HepG2 (cell line): ENCODE data around the gene FAM78A. TPM values are rescaled to one million over a fixed set of nuclear protein-coding genes. Genes with fewer than 3 reads are reported as not detected.

ENCODE experiments used
- ATAC-seq: fragments of 200-7000 bp; cut with Tn5 transposase; 3 replicates; pipeline ENCODE4 v1.9.1; 2020; ENCODE audit warnings: mild to moderate bottlenecking, moderate library complexity
- BruUV-seq: library from RNA; stranded (reverse); fragments of 400-500 nt; replicated peaks from 2 replicates; lab custom pipeline; 2021; lab: Mats Ljungman, UMichigan
- CTCF ChIA-PET: fragments of 300-600 bp; formaldehyde crosslinking; extraction: SDS; loops from one replicate; lab custom pipeline; 2021; ENCODE audit warnings: low total read pairs, inconsistent platforms, low intra/inter-chr PET ratio; lab: Yijun Ruan, JAX
- POLR2A ChIA-PET: fragments of 350-600 bp; sonication (Branson Sonifier 250); formaldehyde crosslinking; loops from one replicate; lab custom pipeline; 2020; ENCODE audit warnings: antibody characterized with exemption, inconsistent platforms; lab: Yijun Ruan, JAX
- DNase-seq: peaks from one replicate; pipeline ENCODE4 v3.0.0-alpha.2; 2015; ENCODE audit warnings: low spot score
- FAIRE-seq: peaks from 3 replicates; lab custom pipeline; 2011; peaks lifted over from hg19 to GRCh38; lab: Jason Lieb, UNC
- H2AFZ ChIP-seq: one replicate; pipeline ENCODE4 v1.6.1; 2011; ENCODE audit warnings: low read length, inconsistent platforms
- H3K27ac ChIP-seq: fragments of 300-600 bp; 3 replicates; pipeline ENCODE4 v1.8.0; 2011; ENCODE audit warnings: mixed run types, mild to moderate bottlenecking, mixed read lengths, low read length, inconsistent platforms; ENCODE audit not compliant: insufficient read depth; ENCODE audit errors: extremely low read length
- H3K27me3 ChIP-seq, 2 experiments: fragments of 200-600 bp in 1 of 2; 2 replicates in 1 of 2; 3 replicates in 1 of 2; pipeline versions ENCODE4 v1.6.0 to v1.8.0; 2011; ENCODE audit warnings: low read length in 2 of 2, mild to moderate bottlenecking in 2 of 2, moderate library complexity in 2 of 2, inconsistent platforms in 1 of 2; ENCODE audit not compliant: insufficient read depth in 2 of 2, control insufficient read depth in 1 of 2
- H3K36me3 ChIP-seq, 2 experiments: fragments of 200-600 bp in 1 of 2; replicated peaks in 1 of 2; 2 replicates in 1 of 2; 3 replicates in 1 of 2; pipeline versions ENCODE4 v1.5.1 to v1.8.0; 2011; ENCODE audit warnings: low read length in 2 of 2, inconsistent platforms in 1 of 2; ENCODE audit not compliant: insufficient read depth in 2 of 2, control insufficient read depth in 1 of 2
- H3K4me1 ChIP-seq: 2 replicates; pipeline ENCODE4 v1.5.1; 2012; ENCODE audit warnings: low read length, inconsistent platforms; ENCODE audit not compliant: insufficient read depth
- H3K4me2 ChIP-seq: 2 replicates; pipeline ENCODE4 v1.6.0; 2011; ENCODE audit warnings: low read depth, low read length, inconsistent platforms
- H3K4me3 ChIP-seq, 3 experiments: fragments of 200-600 bp in 1 of 3; sonication (generic), shearing (Covaris generic) in 1 of 3; replicated peaks in 1 of 3; 2 replicates each; pipeline ENCODE4 v1.5.1; 2011 to 2016; ENCODE audit warnings: low read length in 3 of 3, inconsistent platforms in 2 of 3, low read depth in 2 of 3, mild to moderate bottlenecking in 2 of 3, control low read depth in 1 of 3, mixed read lengths in 1 of 3; ENCODE audit not compliant: insufficient read depth in 1 of 3
- H3K79me2 ChIP-seq: one replicate; pipeline ENCODE4 v1.6.1; 2011; ENCODE audit warnings: low read length, inconsistent platforms; ENCODE audit not compliant: insufficient read depth
- H3K9ac ChIP-seq: 2 replicates; pipeline ENCODE4 v1.6.0; 2011; ENCODE audit warnings: mild to moderate bottlenecking, low read depth, low read length, inconsistent platforms; ENCODE audit not compliant: insufficient read depth
- H3K9me3 ChIP-seq: 2 replicates; pipeline ENCODE4 v1.5.1; 2012; ENCODE audit warnings: mild to moderate bottlenecking, low read length
- H4K20me1 ChIP-seq: 2 replicates; pipeline ENCODE4 v1.6.0; 2011; ENCODE audit warnings: inconsistent platforms, mild to moderate bottlenecking, low read length, moderate library complexity; ENCODE audit not compliant: insufficient read depth
- BCL3 ChIP-seq: sonication (generic); formaldehyde crosslinking; IDR thresholded peaks from 2 replicates; pipeline ENCODE4 v1.5.1; 2020; ENCODE audit warnings: mild to moderate bottlenecking, missing genetic modification reagents, moderate library complexity
- MEIS2 ChIP-seq: sonication (generic); formaldehyde crosslinking; IDR thresholded peaks from 2 replicates; pipeline ENCODE4 v1.9.0; 2021; ENCODE audit warnings: mild to moderate bottlenecking, missing genetic modification reagents
- RBM39 ChIP-seq: fragments of 200-400 bp; formaldehyde crosslinking; IDR thresholded peaks from one replicate; pipeline ENCODE4 v1.6.1; 2018; ENCODE audit warnings: antibody characterized with exemption, mild to moderate bottlenecking, low read depth, low read length; ENCODE audit not compliant: poor library complexity, severe bottlenecking
- TBX2 ChIP-seq: sonication (generic); formaldehyde crosslinking; IDR thresholded peaks from 2 replicates; pipeline ENCODE4 v1.5.0; 2020; ENCODE audit warnings: missing genetic modification reagents, mild to moderate bottlenecking, borderline replicate concordance
- ZFP91 ChIP-seq: sonication (generic); formaldehyde crosslinking; IDR thresholded peaks from 2 replicates; pipeline ENCODE4 v1.9.0; 2022; ENCODE audit warnings: missing genetic modification reagents, mild to moderate bottlenecking, borderline replicate concordance
- ZNF687 ChIP-seq: sonication (generic); formaldehyde crosslinking; IDR thresholded peaks from 2 replicates; pipeline ENCODE4 v1.5.1; 2020; ENCODE audit warnings: mild to moderate bottlenecking, missing genetic modification reagents, moderate library complexity
- whole genome bisulfite sequencing: methylation state at CpG from one replicate; pipeline ENCODE4 v1.1.6; 2017; ENCODE audit warnings: low lambda C conversion rate; 5-methylcytosine and 5-hydroxymethylcytosine counted together
- in situ Hi-C: cut with HindIII; loops from 2 replicates; pipeline ENCODE4 v1.10.0; 2017; ENCODE audit warnings: low pct_unique_long_range_greater_than_20kb; ENCODE audit not compliant: extremely low pct_ligation_motif_present
- intact Hi-C: fragments of 100-400 bp; cut with micrococcal nuclease; formaldehyde crosslinking; loops from one replicate; pipeline ENCODE4 v1.10.0; 2022; ENCODE audit not compliant: unreplicated experiment
- polyA plus RNA-seq, 8 experiments: library from polyadenylated mRNA; depleted of rRNA in 3 of 8; stranded (reverse) in 7 of 8; unstranded in 1 of 8; fragments of >200 nt; fragmentation: Illumina TruSeq in 4 of 8; extraction: Trizol in 4 of 8; gene quantifications; 2 replicates each; pipeline versions ENCODE4 v1.2.1 to v1.2.3, GENCODE V29; 2011 to 2016; ENCODE audit warnings: low read depth in 4 of 8, missing spikeins in 1 of 8, mixed read lengths in 1 of 8; ENCODE audit not compliant: insufficient read depth in 1 of 8
- total RNA-seq, 5 experiments: library from RNA; depleted of rRNA; stranded (reverse); fragments of >200 nt; fragmentation: Illumina TruSeq; extraction: Trizol; gene quantifications; 2 replicates each; pipeline ENCODE4 v1.2.3, GENCODE V29; 2016; ENCODE audit warnings: low read depth in 1 of 5

FAM78A gene
- total and polyA plus RNA-seq, 2 of the 13 experiments (the other 11 are each of a cell fraction or from before 2014, with no cell fraction given): 0.18 to 0.62 TPM

DNA sequence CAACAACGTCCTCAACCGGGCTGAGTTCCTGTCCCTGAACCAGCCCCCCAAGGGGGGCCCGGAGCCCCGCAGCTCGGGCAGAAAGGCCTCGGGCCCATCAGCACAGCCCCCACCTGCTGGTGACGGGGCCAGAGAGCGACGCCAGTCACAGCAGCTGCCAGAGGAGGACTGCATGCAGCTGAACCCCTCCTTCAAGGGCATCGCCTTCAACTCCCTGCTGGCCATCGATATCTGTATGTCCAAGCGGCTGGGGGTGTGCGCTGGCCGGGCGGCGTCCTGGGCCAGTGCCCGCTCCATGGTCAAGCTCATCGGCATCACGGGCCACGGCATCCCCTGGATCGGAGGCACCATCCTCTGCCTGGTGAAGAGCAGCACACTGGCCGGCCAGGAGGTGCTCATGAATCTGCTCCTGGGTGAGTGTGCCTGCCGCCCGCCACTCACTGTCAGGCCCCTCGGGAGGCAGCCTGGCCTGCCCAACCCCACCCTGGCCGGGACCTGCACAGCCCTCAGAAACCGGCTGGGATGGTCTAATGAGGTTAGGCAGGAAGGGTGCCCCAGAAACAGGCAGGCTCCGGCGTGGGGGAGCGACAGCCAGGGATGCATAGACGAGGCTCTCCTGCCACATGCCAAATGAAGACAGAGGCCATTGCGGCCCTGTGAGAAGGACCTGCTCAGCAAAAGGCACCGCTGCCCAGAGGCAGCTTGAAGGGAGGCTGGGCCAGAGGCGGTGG, 13.9 kb upstream of the FAM78A start:
- ATAC-seq (peak; percentile 15), DNase-seq (no peak), FAIRE-seq (no peak)
- CTCF ChIA-PET: no interaction called here
- no TSS peak for BruUV-seq
- Histone ChIP-seq H3K36me3 (no peaks in the 10 kb centered on the region), H3K9ac (peak overlapping the region; percentile 60), H3K79me2 (no peaks in the 10 kb centered on the region), H4K20me1 (no peaks in the 10 kb centered on the region), H2AFZ (no peak overlapping the region), H3K9me3 (no peaks in the 10 kb centered on the region), H3K4me1 (peaks cover 33% of the 10 kb centered on the region), H3K4me2 (peak overlapping the region; percentile 73), H3K27me3 (peaks cover 3 to 18% of the 10 kb centered on the region in 2 experiments; a peak in 3 of 5 replicates), H3K27ac (no peak overlapping the region), H3K4me3 (peak overlapping the region; percentile 45 to 66 (median 50); a peak in 4 of 6 replicates)
- WGBS: 64% methylated on average over 9 of the region's 34 CpGs
- POLR2A ChIA-PET: interaction anchor here (1.4 kb wide), 1 partner anchor 34 kb away, joined by 6 read pairs; no protein-coding TSS in a partner anchor
- in situ Hi-C loops (no loop called here), intact Hi-C loops (no loop called here)
- TF ChIP-seq ZFP91 (CRISPR knock-in tag) (peak; percentile 47; the same call in 1 of the 2 replicates), TBX2 (CRISPR knock-in tag) (peak; percentile 5; the same call in 1 of the 2 replicates), BCL3 (CRISPR knock-in tag) (0 out of 2 replicates have a peak, but pooled peaks have one; percentile 2), MEIS2 (CRISPR knock-in tag) (no peak), ZNF687 (CRISPR knock-in tag) (peak; percentile 50; the same call in 1 of the 2 replicates), RBM39 (peak; percentile 9)
